HepG2 (cell line): ENCODE data around the gene HNRNPAB. TPM values are rescaled to one million over a fixed set of nuclear protein-coding genes. Genes with fewer than 3 reads are reported as not detected.
A peak's percentile ranks its signal among the peaks of the same experiment; 100 is the strongest.

ENCODE experiments used
- AKAP8 ChIP-seq: sonication (generic); formaldehyde crosslinking; IDR thresholded peaks from 2 replicates; pipeline ENCODE4 v1.5.1; 2020; ENCODE audit warnings: mild to moderate bottlenecking, missing genetic modification reagents
- DR1 ChIP-seq: sonication (generic); formaldehyde crosslinking; IDR thresholded peaks from 2 replicates; pipeline ENCODE4 v1.8.0; 2021; ENCODE audit warnings: mild to moderate bottlenecking, missing genetic modification reagents, inconsistent platforms
- EP300 ChIP-seq, 3 experiments: sonication (generic) in 1 of 3; formaldehyde crosslinking in 1 of 3; IDR thresholded peaks; 2 replicates each; pipeline versions ENCODE4 v1.5.1 to v1.6.1; 2011 to 2020; ENCODE audit warnings: low read depth in 2 of 3, low read length in 2 of 3, borderline replicate concordance in 1 of 3, improper control_type of control experiment in 1 of 3, mild to moderate bottlenecking in 1 of 3, missing genetic modification reagents in 1 of 3, moderate library complexity in 1 of 3
- GLI4 ChIP-seq: sonication (generic); formaldehyde crosslinking; IDR thresholded peaks from 2 replicates; pipeline ENCODE4 v1.5.1; 2020; ENCODE audit warnings: missing genetic modification reagents, mild to moderate bottlenecking, moderate library complexity, borderline replicate concordance
- HNRNPL ChIP-seq: fragments of 200-400 bp; formaldehyde crosslinking; IDR thresholded peaks from 2 replicates; pipeline ENCODE4 v1.6.1; 2017; ENCODE audit warnings: mild to moderate bottlenecking, low read depth, low read length
- ISL2 ChIP-seq: sonication (generic); formaldehyde crosslinking; IDR thresholded peaks from 2 replicates; pipeline ENCODE4 v1.5.0; 2020; ENCODE audit warnings: missing genetic modification reagents
- MEF2D ChIP-seq: sonication (generic); formaldehyde crosslinking; IDR thresholded peaks from 2 replicates; pipeline ENCODE4 v1.5.1; 2020; ENCODE audit warnings: mild to moderate bottlenecking, missing genetic modification reagents
- MXD1 ChIP-seq: sonication (generic); formaldehyde crosslinking; IDR thresholded peaks from 2 replicates; pipeline ENCODE4 v1.4.0; 2020; ENCODE audit warnings: mild to moderate bottlenecking, missing genetic modification reagents
- NFRKB ChIP-seq: fragments of 450-650 bp; IDR thresholded peaks from 2 replicates; pipeline ENCODE4 v1.6.1; 2017
- PATZ1 ChIP-seq: sonication (generic); formaldehyde crosslinking; IDR thresholded peaks from 2 replicates; pipeline ENCODE4 v1.4.0; 2020; ENCODE audit warnings: missing genetic modification reagents
- RAD21 ChIP-seq: fragments of 450-650 bp; formaldehyde crosslinking; IDR thresholded peaks from 2 replicates; pipeline ENCODE4 v1.5.0; 2020; ENCODE audit warnings: mild to moderate bottlenecking
- RBFOX2 ChIP-seq: fragments of 200-400 bp; formaldehyde crosslinking; IDR thresholded peaks from 2 replicates; pipeline ENCODE4 v1.6.1; 2017; ENCODE audit warnings: low read depth, mild to moderate bottlenecking, low read length
- RXRA ChIP-seq: sonication (generic); formaldehyde crosslinking; IDR thresholded peaks from 2 replicates; pipeline ENCODE4 v1.5.1; 2020; ENCODE audit warnings: missing genetic modification reagents
- ZBTB3 ChIP-seq: sonication (generic); formaldehyde crosslinking; IDR thresholded peaks from 2 replicates; pipeline ENCODE4 v1.4.0; 2020; ENCODE audit warnings: low read depth, mild to moderate bottlenecking, moderate library complexity, missing genetic modification reagents, borderline replicate concordance
- ZBTB4 ChIP-seq: sonication (generic); formaldehyde crosslinking; IDR thresholded peaks from 2 replicates; pipeline ENCODE4 v1.4.0; 2020; ENCODE audit warnings: missing genetic modification reagents, mild to moderate bottlenecking, borderline replicate concordance
- ZBTB44 ChIP-seq: sonication (generic); formaldehyde crosslinking; IDR thresholded peaks from 2 replicates; pipeline ENCODE4 v1.4.0; 2020; ENCODE audit warnings: missing genetic modification reagents
- ZNF513 ChIP-seq: sonication (generic); formaldehyde crosslinking; conservative IDR thresholded peaks from 2 replicates; pipeline ENCODE4 v1.5.0; 2020; ENCODE audit warnings: missing genetic modification reagents
- ZNF678 ChIP-seq: sonication (generic); formaldehyde crosslinking; IDR thresholded peaks from 2 replicates; pipeline ENCODE4 v1.4.0; 2020; ENCODE audit warnings: mild to moderate bottlenecking, missing genetic modification reagents
- ZSCAN29 ChIP-seq: sonication (generic); formaldehyde crosslinking; conservative IDR thresholded peaks from 2 replicates; pipeline ENCODE4 v1.4.0; 2020; ENCODE audit warnings: mild to moderate bottlenecking, missing genetic modification reagents
- polyA plus RNA-seq, 8 experiments: library from polyadenylated mRNA; depleted of rRNA in 3 of 8; stranded (reverse) in 7 of 8; unstranded in 1 of 8; fragments of >200 nt; fragmentation: Illumina TruSeq in 4 of 8; extraction: Trizol in 4 of 8; gene quantifications; 2 replicates each; pipeline versions ENCODE4 v1.2.1 to v1.2.3, GENCODE V29; 2011 to 2016; ENCODE audit warnings: low read depth in 4 of 8, missing spikeins in 1 of 8, mixed read lengths in 1 of 8; ENCODE audit not compliant: insufficient read depth in 1 of 8
- total RNA-seq, 5 experiments: library from RNA; depleted of rRNA; stranded (reverse); fragments of >200 nt; fragmentation: Illumina TruSeq; extraction: Trizol; gene quantifications; 2 replicates each; pipeline ENCODE4 v1.2.3, GENCODE V29; 2016; ENCODE audit warnings: low read depth in 1 of 5

HNRNPAB gene
- total and polyA plus RNA-seq, 2 of the 13 experiments (the other 11 are each of a cell fraction or from before 2014, with no cell fraction given): 62.6 to 111 TPM

GRCh38 chr5:178204182-178204934 is at the start of gene HNRNPAB (continued):
- TF ChIP-seq ZNF513 (CRISPR knock-in tag): no peak
- peak; percentile 68 for TF ChIP-seq MEF2D (CRISPR knock-in tag)
- peak; percentile 93 for TF ChIP-seq ZBTB4 (CRISPR knock-in tag)
- peak; percentile 99 for TF ChIP-seq RBFOX2
- TF ChIP-seq HNRNPL: 0 out of 2 replicates have a peak, but pooled peaks have one; percentile 60
- no peak for TF ChIP-seq RAD21 (CRISPR knock-in tag)
- TF ChIP-seq ISL2 (CRISPR knock-in tag): peak; percentile 40; the same call in 1 of the 2 replicates
- peak; percentile 64 for TF ChIP-seq RXRA (CRISPR knock-in tag)
- TF ChIP-seq PATZ1 (CRISPR knock-in tag): peak; percentile 34; the same call in 1 of the 2 replicates
- TF ChIP-seq DR1: peak; percentile 95
- no peak for TF ChIP-seq ZBTB44 (CRISPR knock-in tag)
- no peak for TF ChIP-seq NFRKB
- peak; percentile 70; the same call in 1 of the 2 replicates for TF ChIP-seq AKAP8 (CRISPR knock-in tag)
- peak; percentile 36; the same call in 1 of the 2 replicates for TF ChIP-seq ZSCAN29
- TF ChIP-seq MXD1 (CRISPR knock-in tag): peak; percentile 94
- TF ChIP-seq GLI4 (CRISPR knock-in tag): peak; percentile 20; the same call in 1 of the 2 replicates
- TF ChIP-seq EP300 (IDR thresholded peaks at IDR 0.05; ENCODE audit: low read depth in 2 of 2, low read length in 2 of 2): peak in 1 of 2 experiments; percentile 56; a peak in 1 of 4 replicates
- TF ChIP-seq EP300 (CRISPR knock-in tag; IDR thresholded peaks at IDR 0.05; ENCODE audit: borderline replicate concordance): 0 out of 2 replicates have a peak, but pooled peaks have one; percentile 11
- peak; percentile 80; the same call in 1 of the 2 replicates for TF ChIP-seq ZBTB3 (CRISPR knock-in tag)
- TF ChIP-seq ZNF678 (CRISPR knock-in tag): peak; percentile 60; the same call in 1 of the 2 replicates
